Measurements from ENCODE around the gene CA5A.
A peak's percentile ranks its signal among the peaks of the same experiment; 100 is the strongest.
"Not testable (repeated sequence)": the region's sequence is repeated elsewhere in the genome, so short reads cannot be mapped to it uniquely, and the experiment has no call there.

Gene CA5A

DNA sequence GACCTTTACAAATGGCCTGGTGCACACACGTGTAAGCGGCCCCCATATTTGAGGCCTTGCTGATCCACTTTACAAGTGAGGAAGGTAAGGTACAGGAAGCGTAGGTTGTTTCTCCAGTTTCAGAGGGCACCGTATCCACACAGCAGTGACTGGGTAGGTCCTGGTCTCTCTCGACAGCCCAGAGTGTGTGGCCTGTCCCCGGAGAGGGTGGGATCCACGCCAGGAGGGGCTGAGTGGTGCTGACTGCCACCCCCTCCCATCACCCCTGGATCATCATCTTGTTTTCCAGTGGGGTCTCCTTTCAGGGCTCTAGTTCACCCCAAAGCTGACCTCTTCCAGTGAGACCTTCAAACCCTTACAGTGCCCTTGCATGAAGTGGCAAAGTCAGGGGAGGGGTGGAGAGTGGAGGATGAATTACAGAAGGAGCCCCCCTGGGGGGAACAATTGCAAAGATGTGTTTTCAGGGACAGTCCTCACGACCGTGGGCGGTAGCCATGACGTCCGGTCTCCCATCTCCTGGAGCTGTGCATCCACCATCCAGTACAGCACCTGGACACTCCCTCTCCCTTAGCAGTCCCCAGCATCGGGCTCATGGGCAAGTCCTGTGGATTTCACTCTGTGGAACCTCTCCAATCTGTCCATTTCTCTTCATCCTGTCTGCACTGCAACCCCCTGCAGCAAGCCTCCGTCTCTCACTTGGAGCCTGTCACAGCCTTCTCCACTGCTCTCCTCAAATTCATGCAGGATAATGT, 10.4 kb upstream of the CA5A start:
- DNase-seq = no peak

DNA sequence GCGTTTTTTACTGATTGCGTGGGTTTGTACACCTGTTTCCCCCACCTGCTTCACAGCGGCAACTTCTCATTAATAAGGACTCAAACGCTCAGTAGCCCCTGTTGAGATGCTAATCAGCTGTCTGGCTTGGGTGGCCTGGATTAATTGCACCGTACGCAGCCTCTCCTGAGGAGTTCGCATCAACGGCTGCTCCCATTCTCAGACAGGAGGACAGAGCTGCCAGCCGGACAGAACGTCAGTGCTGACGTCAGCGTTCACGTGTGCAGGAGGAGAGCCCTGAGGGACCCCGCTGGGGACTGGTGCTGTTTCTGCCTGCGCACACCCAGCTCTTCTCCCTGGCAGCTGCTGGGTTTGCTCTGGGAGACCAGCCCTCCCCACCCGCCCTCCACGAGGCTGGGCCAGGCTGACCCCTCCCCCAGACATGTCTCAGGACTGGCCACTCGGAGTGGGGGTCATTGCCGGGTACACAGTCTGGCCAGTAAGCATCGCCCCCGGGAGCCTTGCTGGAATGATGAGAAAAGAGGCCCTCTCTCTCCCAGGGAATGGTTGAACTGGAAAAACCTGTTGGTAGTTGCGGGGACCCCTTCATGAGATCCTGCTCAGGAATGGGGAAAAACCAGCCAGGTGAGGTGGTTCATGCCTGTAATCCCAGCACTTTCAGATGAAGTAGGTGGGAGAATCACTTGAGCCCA, 9.2 kb upstream of the CA5A start:
- DNase-seq = peak; percentile 51

DNA sequence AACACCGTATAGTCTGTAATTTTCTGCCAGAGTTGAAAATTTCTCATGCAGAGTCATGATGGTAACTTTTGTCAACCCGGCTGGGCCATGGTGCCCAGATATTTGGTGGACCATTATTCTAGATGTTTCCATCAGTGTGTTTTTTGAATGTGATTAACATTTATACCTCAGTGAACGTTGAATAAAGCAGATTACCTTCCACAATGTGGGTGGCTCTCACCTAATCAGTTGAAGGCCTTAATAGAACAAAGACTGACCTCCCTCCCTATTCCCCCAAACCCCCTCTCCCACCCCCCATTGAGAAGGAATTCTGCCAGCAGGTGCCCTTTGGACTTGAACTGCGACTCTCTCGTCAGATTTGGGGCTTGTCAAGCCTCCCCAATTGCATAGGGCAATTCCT, 6.4 kb upstream of the CA5A start:
- no peak for DNase-seq

- DNase-seq = no peak
Measured at GRCh38 chr16:87939562-87940423, 3.5 kb upstream of the CA5A start.

- no peak for DNase-seq
Measured at GRCh38 chr16:87938412-87938949, 2.2 kb upstream of the CA5A start.

- DNase-seq = not testable (repeated sequence)
Measured at GRCh38 chr16:87937231-87937542, 858 bp upstream of the CA5A start.

- not testable (repeated sequence) for DNase-seq
Measured at GRCh38 chr16:87936016-87936374, 334 bp downstream of the CA5A start.

DNA sequence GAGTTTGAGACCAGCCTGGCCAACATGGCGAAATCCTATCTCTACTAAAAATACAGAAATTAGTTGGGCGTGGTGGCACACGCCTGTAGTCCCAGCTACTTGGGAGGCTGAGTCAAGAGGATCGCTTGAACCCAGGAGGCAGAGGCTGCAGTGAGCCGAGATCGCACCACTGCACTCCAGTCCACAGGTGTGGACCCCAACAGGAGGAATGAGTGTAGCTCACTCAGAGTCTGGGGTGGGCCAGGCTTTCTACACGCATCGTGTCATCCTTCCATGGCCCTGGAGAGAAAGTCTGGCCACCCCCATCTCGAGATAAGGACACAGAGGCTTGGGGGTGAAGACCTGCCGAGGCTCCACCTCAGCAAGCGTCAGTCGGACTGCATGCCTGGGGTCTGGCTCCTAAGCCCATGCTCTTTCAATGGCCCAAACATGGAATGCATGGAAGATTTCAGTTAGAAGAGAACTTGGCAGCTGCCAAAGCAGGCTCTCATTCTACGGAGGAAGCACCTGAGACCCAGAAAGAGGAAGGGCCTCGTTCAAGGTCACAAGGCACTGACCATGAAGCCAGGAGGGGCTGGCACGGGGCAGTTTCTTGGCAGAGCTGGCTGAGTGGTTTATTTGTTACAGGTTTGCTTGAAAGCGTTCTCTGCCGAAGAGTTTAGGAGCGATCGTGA, 1.4 kb downstream of the CA5A start:
- DNase-seq = not testable (repeated sequence)

GRCh38 chr16:87933140-87933495, 3.2 kb downstream of the CA5A start:
- no peak for DNase-seq

GRCh38 chr16:87932475-87933139, 3.7 kb downstream of the CA5A start:
- not testable (repeated sequence) for DNase-seq

DNA sequence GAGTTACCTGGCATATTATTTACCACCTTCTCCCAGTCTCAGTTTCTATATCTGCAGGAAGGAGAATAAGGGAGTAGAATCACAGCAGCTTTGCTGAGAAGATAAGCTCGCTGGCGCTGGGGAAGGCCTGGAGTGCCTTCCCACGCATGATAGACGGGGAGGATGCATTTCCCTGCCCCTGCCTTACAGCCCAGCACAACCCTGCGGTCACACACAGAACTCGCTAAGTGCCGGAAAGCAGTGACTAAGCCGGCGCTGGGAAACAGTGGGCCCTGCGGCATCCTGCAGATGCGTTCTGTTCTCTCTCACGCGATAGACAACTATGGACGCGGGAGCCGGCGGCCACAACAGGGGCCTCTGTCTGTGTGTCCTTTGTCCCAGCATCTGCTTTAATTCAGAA, 4.8 kb downstream of the CA5A start:
- no peak for DNase-seq

- DNase-seq = no peak
Measured at GRCh38 chr16:87930456-87930855, 5.9 kb downstream of the CA5A start.

DNA sequence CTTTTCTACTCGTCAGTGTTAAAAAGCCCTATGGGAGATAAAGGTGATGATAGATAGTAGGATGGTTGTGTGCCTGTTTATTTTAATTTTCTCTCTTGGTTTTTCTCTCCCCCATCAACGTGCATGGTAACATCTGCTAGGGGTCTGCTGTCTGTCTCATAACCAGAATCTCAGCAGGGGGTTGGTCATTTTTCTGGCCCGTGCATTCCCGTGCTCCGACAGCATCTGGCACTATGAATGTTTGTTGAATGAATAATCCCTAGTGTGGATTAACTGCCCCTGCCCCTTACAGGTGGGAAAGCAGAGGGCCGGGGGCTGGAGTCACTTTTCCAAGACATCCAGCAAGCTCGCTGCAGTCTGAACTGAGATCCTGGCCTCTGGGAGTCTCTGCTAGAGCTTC, 6.3 kb downstream of the CA5A start:
- DNase-seq = peak; percentile 49

- no peak for DNase-seq
Measured at GRCh38 chr16:87927195-87927562, 9.2 kb downstream of the CA5A start.

DNA sequence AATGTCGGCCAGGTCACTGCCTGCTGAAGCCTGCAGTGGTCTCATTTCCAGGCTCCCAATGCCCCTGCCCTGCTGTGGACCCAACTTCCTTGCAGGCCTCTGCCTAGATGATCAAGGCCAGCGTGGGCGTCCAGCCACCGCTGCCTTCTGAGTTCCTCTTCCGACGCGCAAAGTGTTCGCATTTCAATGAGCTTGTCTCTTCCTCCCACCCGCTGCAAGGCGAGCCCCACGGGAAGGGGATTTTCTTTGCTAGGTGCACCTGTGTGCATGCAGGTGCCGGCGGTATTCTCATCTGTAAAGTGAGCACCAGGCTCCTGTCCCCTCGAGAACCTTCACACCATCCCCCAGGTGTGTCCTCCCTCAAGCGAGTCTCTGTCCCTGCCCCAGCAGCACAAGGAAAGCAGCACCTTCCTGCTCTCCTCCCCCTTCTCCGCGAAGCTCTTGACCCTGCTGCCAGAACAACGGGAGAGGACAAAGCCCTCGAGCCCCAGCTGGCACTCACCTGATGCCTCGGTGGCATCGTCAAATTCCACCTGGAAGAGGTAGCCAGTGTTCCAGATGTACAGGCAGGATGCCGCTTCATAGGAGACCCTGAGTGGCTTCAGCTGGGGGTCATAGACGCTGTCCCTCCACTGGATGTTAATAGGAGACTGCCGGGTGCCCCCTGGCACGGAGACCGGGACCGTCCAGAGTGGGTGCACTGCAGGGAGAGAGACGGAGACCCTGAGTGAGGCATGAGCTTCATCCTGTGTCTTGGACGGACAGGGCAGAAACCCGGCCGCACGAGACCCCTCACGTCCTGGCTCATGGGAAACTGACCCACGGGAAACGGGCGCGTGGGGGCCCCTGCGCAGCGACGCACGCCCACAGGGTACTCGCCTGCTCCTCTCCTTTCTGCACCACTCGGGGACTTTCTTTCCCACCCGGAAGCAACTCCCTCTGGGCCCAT, 9.8 kb downstream of the CA5A start:
- DNase-seq = no peak

GRCh38 chr16:87924811-87925670, 11.3 kb downstream of the CA5A start:
- DNase-seq = peak; percentile 97

GRCh38 chr16:87924041-87924810, 12.1 kb downstream of the CA5A start:
- DNase-seq = peak; percentile 95

DNA sequence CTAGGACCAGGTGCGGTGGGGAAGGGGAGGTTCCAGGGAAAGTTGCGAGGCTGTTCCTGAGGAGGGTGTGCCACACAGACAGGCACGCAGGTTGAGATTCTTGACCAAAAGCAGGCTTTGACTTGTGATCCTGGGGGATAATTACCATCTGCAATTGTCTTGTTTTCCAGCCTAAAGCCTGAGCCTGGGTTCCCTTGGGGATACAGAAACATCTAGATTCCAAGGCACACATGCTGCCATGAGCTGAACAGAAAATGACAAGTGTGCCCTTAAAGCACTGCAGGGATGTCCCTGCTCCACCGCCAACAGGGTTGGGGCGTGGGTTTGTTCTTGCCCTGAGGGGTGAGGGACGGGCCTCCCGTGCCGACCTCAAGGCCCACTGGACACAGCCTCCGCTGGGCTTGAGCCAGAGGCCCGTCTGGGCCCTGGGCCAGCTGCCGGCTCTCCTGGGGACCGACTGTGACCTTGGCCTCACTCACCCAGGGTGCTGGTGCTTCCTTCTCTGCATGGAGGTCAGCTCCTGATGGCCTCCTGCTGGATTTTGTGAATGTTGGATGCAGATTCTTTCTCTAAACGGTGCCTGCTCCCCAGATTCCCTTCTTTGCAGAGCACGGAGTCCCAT, 14.0 kb downstream of the CA5A start:
- no peak for DNase-seq

DNA sequence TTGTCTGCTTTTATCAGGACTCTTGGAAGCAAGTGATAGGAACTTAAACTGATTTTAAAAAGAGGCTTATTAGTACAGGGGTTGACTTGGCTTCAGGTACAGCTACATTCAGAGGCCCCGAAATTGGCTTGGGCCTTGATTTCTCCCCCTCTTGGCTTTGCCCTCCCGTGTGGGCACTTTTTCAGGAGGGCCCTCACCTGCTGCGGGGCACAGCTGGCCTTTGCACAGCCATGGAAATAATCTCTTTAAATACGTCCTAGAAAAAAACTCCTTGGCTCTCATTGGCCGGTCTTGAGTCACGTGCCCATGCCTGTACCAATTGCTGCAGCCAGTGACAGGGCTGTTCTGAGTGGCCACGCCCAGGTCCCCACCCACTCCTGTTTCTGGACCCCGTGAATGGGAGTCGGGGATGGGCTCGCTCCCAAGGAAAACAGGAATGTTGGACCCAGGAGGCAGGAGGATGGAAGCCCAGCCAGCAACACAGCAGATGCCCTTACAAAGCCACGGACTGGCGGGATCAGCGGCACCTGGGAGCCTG, 15.0 kb downstream of the CA5A start:
- peak; percentile 37 for DNase-seq
